Left ventricle myocardium inferior (tissue), 1 donor: ENCODE measurements around the gene MLST8. TPM values are rescaled to one million over a fixed set of nuclear protein-coding genes. Genes with fewer than 3 reads are reported as not detected.

ENCODE experiments used
- DNase-seq: peaks from one replicate; pipeline ENCODE4 v3.0.0-alpha.2; 2020
- H3K27ac ChIP-seq: fragments of 200-600 bp; replicated peaks from 2 replicates; pipeline ENCODE4 v1.8.0; 2021
- H3K27me3 ChIP-seq: fragments of 200-600 bp; 2 replicates; pipeline ENCODE4 v1.8.0; 2021; ENCODE audit warnings: low read depth
- H3K36me3 ChIP-seq: fragments of 200-600 bp; 2 replicates; pipeline ENCODE4 v1.8.0; 2021
- H3K4me1 ChIP-seq: fragments of 200-600 bp; 2 replicates; pipeline ENCODE4 v1.8.0; 2021
- H3K4me3 ChIP-seq: fragments of 200-600 bp; 2 replicates; pipeline ENCODE4 v1.8.0; 2021; ENCODE audit warnings: mild to moderate bottlenecking, moderate library complexity
- H3K9me3 ChIP-seq: fragments of 200-600 bp; replicated peaks from 2 replicates; pipeline ENCODE4 v1.8.0; 2021
- intact Hi-C: fragments of 100-400 bp; cut with micrococcal nuclease; formaldehyde crosslinking; loops from one replicate; pipeline ENCODE4 v1.11.0; 2022
- total RNA-seq: library from RNA; stranded (reverse); fragmentation: NEBNext Ultra II Directional; extraction: Animal tissue kit (Norgen Biotek cat#: 25700); gene quantifications from one replicate; pipeline ENCODE4 v1.2.1, GENCODE V29; 2021
- TF ChIP-seq, protein P1 (sequence below): fragments of 200-600 bp; IDR thresholded peaks from 2 replicates; pipeline ENCODE4 v1.8.0; 2021; ENCODE audit warnings: antibody characterized with exemption, mild to moderate bottlenecking, borderline replicate concordance
- donor health status: DM: no; HTN: yes; CAD: no; lungs with severe emphysema.

The MLST8 gene
- total RNA-seq, 1 donor from 2014 or later: 27.3 TPM

DNA sequence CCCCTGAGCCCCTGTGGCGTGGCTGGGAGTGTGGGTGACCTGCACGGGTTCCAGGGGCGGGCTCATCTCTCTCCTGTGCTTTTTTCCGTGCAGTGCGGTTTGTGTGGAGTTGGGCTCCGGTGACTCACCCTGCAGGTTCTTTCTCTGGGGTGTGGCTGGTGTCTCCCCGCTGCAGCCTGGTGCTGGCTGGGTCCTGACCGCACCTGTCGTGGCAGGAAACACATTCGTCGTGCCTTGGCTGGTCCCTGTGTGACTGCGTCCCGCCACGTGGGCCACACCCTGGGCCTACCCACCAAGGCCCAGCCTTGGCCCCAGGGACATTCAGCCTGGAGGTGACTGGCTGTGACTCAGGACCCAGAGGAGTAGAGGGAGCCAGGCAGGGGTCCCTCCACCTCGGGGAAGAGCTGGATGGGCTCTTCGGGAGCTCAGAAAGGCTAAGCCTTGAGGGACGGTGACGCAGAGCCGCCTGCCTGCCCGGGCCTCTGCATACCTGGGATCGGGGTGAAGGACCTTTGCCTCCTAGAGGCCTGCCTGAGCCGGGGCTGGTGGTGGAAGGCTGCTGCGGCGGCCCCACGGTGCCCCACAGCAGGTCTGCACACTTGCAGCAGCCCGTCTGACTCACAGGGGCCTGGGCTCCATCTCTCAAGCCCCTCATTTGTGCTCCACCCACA lies 41.9 kb upstream of the MLST8 start:
- no peak overlapping the region for H3K27ac ChIP-seq
- H3K4me3 ChIP-seq: no peak overlapping the region
- H3K27me3 ChIP-seq: no peaks in the 10 kb centered on the region
- intact Hi-C loops: no loop called here
- no peaks in the 10 kb centered on the region for H3K9me3 ChIP-seq
- TF ChIP-seq, protein P1, sequence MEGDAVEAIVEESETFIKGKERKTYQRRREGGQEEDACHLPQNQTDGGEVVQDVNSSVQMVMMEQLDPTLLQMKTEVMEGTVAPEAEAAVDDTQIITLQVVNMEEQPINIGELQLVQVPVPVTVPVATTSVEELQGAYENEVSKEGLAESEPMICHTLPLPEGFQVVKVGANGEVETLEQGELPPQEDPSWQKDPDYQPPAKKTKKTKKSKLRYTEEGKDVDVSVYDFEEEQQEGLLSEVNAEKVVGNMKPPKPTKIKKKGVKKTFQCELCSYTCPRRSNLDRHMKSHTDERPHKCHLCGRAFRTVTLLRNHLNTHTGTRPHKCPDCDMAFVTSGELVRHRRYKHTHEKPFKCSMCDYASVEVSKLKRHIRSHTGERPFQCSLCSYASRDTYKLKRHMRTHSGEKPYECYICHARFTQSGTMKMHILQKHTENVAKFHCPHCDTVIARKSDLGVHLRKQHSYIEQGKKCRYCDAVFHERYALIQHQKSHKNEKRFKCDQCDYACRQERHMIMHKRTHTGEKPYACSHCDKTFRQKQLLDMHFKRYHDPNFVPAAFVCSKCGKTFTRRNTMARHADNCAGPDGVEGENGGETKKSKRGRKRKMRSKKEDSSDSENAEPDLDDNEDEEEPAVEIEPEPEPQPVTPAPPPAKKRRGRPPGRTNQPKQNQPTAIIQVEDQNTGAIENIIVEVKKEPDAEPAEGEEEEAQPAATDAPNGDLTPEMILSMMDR: no peak
- H3K36me3 ChIP-seq: peaks cover 23% of the 10 kb centered on the region
- no peak for DNase-seq
- H3K4me1 ChIP-seq: peaks cover 31% of the 10 kb centered on the region

DNA sequence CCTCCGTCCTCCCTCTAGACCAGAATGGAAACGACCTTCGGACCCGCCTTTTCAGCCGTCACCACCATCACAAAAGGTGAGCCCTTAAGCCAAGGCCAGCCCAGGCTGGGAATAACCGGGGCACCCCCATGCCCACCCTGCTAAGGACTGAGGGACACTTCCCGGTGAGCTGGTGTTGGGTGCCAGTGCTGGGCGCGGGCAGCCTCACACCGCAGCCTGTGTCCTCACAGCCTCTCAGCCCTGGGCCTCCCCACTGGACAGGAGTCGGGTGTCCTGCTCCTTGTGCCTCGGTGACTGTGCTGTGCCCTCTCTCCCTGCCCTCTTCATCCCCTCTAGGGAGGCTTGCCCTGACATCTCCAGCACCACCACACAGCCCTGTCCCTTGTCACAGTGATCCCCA lies 39.4 kb upstream of the MLST8 start:
- Histone ChIP-seq H3K36me3 (peaks cover 26% of the 10 kb centered on the region), H3K27ac (no peak overlapping the region), H3K9me3 (no peaks in the 10 kb centered on the region), H3K4me1 (peaks cover 7% of the 10 kb centered on the region), H3K4me3 (no peak overlapping the region), H3K27me3 (no peaks in the 10 kb centered on the region)
- TF ChIP-seq, protein P1: no peak
- DNase-seq: no peak
- intact Hi-C loops: no loop called here

DNA sequence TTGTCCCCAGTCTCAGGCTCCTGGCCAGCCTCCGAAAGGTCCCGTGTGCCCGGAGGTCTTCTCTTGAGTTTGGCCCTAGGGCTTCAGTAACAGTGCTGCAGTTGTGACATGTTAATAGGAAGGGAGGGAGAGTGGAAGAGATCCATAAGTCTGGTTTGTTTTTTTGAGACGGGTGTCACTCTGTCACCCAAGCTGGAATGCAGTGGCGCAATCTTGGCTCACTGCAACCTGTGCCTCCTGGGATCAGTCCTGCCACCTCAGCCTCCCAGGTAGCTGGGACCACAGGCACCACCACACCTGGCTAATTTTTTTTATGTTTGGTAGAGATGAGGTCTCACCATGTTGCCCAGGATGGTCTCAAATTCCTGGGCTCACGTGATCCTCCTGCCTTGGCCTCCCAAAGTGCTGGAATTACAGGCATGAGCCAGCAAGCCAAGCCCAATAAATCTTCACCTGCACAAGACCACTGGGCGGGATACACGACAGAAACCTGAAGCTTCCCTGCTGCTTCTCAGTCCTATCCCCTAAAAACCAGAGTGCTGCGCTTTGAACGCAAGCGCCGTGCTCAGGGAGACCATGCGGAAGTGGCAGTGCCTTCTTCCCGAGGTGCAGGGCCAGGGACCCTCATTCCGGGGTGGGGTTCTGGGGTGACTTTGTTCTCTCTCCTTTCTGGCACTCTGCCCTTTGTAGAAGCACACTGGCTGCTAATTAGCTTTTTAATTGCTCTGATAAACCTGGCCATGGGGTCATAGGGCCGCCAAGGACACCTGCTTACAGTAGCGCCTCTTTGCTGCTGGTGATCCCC lies 38.8 kb upstream of the MLST8 start:
- TF ChIP-seq, protein P1: no peak
- H3K36me3 ChIP-seq: peaks cover 32% of the 10 kb centered on the region

DNA sequence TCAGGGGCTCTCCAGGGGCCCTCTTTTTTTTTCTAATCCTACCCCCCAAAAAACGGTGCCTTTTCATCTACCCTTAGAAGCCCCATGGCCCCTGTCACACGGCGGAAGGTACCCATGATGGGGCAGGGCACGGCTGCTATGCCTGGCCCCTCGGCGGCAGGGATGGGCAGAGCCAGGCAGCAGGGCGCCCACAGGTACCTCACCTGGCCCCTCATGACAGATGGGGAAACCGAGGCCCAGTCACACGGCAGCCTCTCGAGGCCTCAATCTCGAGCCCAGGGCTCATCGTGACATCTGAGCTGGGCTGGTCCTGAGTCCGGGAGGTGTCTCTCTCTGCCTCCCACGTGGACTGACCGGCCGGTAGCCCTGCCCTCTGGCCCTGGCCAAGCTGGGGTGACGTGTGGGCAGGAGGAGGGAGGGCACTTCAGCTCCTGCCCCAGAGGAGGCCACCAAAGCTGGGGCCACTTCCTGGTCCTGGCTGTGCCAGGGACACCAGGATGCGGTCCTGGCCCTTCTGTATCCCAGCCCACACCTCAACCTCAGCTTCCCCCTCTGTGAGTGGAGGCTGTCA lies 38.1 kb upstream of the MLST8 start:
- Histone ChIP-seq H3K36me3 (peaks cover 38% of the 10 kb centered on the region), H3K9me3 (no peaks in the 10 kb centered on the region), H3K27ac (no peak overlapping the region), H3K4me1 (no peaks in the 10 kb centered on the region), H3K27me3 (no peaks in the 10 kb centered on the region), H3K4me3 (no peak overlapping the region)
- intact Hi-C loops: no loop called here
- TF ChIP-seq, protein P1: no peak
- DNase-seq: no peak

More for the DNA sequence above, 38.8 kb upstream of the MLST8 start:
- no peak overlapping the region for H3K27ac ChIP-seq
- no peak for DNase-seq
- intact Hi-C loops: no loop called here
- H3K9me3 ChIP-seq: no peaks in the 10 kb centered on the region
- no peaks in the 10 kb centered on the region for H3K27me3 ChIP-seq
- no peak overlapping the region for H3K4me3 ChIP-seq
- peaks cover 3% of the 10 kb centered on the region for H3K4me1 ChIP-seq

DNA sequence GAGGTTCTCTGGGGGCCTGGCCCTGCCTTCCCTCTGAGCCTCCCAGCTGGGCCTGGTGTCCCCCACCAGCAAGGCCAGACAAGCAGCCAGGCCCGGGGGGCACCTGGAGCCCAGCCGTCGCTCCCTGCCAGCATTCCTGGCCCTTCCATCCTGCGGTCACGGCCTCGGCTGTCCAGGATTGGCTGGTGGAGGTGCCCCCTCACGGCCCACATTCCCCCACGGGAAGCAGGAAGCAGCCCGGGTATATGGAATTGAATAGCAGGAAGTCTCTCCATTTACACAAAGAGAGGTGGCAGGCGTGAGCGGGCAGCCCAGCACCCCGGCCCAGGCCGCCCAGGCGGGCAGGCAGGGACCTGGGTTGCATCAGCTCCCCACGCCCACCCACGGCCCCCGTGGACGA lies 35.2 kb upstream of the MLST8 start:
- no peaks in the 10 kb centered on the region for H3K27me3 ChIP-seq
- peak overlapping the region; percentile 43 for H3K4me3 ChIP-seq
- no peaks in the 10 kb centered on the region for H3K4me1 ChIP-seq
- no peak for DNase-seq
- TF ChIP-seq, protein P1: no peak
- peak overlapping the region; percentile 48 for H3K27ac ChIP-seq
- intact Hi-C loops: no loop called here
- peaks cover 63% of the 10 kb centered on the region for H3K36me3 ChIP-seq
- H3K9me3 ChIP-seq: no peaks in the 10 kb centered on the region
